ENCODE results near the gene RAB8B. TPM values are rescaled to one million over a fixed set of nuclear protein-coding genes. Genes with fewer than 3 reads are reported as not detected.

Gene RAB8B
- total and polyA plus RNA-seq, 10 of the 15 experiments (the other 5 are each of a cell fraction or from before 2014, with no cell fraction given), result 17.8 to 104 (median 65.1) TPM

DNA sequence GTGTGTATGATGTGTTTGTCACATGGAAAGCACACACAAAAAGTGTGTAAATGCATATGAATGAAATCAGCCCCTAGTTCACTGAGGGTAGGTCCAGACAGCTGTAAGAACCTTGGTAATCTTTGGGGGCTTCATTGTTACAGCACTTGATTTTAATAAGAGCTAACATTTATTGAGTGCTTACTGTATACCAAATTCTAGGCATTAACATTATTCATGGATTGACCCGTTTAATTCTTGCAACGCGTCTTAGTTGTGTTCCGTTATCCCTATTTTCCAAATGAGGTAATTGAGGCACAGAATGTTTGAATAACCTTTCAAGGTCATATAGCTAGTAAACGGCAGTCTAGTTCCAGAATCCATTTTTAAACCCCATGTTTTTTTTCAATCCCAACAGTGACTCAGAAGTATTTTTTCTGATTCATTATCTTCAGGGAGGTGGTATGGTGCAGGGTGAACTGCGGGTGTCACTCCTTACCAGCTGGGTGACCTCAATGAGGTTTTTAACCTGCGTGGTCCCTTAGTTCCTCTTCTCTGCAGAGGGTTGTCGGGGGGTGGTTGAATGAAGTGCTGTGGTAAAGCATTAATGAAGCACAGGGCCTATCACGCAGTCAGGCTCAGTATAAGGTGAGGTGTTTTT lies 14.2 kb downstream of the RAB8B start (continued):
- TF ChIP-seq, protein P1, sequence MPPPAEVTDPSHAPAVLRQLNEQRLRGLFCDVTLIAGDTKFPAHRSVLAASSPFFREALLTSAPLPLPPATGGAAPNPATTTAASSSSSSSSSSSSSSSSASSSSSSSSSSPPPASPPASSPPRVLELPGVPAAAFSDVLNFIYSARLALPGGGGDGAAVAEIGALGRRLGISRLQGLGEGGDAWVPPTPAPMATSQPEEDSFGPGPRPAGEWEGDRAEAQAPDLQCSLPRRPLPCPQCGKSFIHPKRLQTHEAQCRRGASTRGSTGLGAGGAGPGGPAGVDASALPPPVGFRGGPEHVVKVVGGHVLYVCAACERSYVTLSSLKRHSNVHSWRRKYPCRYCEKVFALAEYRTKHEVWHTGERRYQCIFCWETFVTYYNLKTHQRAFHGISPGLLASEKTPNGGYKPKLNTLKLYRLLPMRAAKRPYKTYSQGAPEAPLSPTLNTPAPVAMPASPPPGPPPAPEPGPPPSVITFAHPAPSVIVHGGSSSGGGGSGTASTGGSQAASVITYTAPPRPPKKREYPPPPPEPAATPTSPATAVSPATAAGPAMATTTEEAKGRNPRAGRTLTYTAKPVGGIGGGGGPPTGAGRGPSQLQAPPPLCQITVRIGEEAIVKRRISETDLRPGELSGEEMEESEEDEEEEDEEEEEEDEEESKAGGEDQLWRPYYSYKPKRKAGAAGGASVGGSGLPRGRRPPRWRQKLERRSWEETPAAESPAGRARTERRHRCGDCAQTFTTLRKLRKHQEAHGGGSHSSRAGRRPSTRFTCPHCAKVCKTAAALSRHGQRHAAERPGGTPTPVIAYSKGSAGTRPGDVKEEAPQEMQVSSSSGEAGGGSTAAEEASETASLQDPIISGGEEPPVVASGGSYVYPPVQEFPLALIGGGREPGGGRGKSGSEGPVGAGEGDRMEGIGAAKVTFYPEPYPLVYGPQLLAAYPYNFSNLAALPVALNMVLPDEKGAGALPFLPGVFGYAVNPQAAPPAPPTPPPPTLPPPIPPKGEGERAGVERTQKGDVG (CRISPR knock-in tag; IDR thresholded peaks at IDR 0.05), result no peak
- TF ChIP-seq TCF12 (IDR thresholded peaks at IDR 0.05; ENCODE audit: low read depth, low read length), result 0 out of 2 replicates have a peak, but pooled peaks have one; percentile 44
- no peak for TF ChIP-seq FOXM1 (IDR thresholded peaks at IDR 0.05; ENCODE audit: low read depth, low read length)
- no peak for TF ChIP-seq BRCA1 (IDR thresholded peaks at IDR 0.05; ENCODE audit: low read depth, low read length)
- TF ChIP-seq, protein P2, sequence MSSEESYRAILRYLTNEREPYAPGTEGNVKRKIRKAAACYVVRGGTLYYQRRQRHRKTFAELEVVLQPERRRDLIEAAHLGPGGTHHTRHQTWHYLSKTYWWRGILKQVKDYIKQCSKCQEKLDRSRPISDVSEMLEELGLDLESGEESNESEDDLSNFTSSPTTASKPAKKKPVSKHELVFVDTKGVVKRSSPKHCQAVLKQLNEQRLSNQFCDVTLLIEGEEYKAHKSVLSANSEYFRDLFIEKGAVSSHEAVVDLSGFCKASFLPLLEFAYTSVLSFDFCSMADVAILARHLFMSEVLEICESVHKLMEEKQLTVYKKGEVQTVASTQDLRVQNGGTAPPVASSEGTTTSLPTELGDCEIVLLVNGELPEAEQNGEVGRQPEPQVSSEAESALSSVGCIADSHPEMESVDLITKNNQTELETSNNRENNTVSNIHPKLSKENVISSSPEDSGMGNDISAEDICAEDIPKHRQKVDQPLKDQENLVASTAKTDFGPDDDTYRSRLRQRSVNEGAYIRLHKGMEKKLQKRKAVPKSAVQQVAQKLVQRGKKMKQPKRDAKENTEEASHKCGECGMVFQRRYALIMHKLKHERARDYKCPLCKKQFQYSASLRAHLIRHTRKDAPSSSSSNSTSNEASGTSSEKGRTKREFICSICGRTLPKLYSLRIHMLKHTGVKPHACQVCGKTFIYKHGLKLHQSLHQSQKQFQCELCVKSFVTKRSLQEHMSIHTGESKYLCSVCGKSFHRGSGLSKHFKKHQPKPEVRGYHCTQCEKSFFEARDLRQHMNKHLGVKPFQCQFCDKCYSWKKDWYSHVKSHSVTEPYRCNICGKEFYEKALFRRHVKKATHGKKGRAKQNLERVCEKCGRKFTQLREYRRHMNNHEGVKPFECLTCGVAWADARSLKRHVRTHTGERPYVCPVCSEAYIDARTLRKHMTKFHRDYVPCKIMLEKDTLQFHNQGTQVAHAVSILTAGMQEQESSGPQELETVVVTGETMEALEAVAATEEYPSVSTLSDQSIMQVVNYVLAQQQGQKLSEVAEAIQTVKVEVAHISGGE (CRISPR knock-in tag; IDR thresholded peaks at IDR 0.05), result no peak
- TF ChIP-seq NFYB (IDR thresholded peaks at IDR 0.05; ENCODE audit: insufficient read depth, low read depth, low read length), result no peak
- no peak for TF ChIP-seq NFXL1 (IDR thresholded peaks at IDR 0.05; ENCODE audit: borderline replicate concordance)
- TF ChIP-seq EED (IDR thresholded peaks at IDR 0.05; ENCODE audit: low read depth), result 0 out of 2 replicates have a peak, but pooled peaks have one; percentile 21
- TF ChIP-seq MXI1 (IDR thresholded peaks at IDR 0.05; ENCODE audit: low read depth, low read length), result no peak
- TF ChIP-seq ZBED1 (IDR thresholded peaks at IDR 0.05; ENCODE audit: borderline replicate concordance), result no peak
- TF ChIP-seq STAT1 (conservative IDR thresholded peaks at IDR 0.05), result no peak
- no peak for TF ChIP-seq TBL1XR1 (IDR thresholded peaks at IDR 0.05; ENCODE audit: low read depth, low read length)
- TF ChIP-seq POLR2AphosphoS2 (IDR thresholded peaks at IDR 0.05; ENCODE audit: low read depth, low read length), result no peak
- no peak for TF ChIP-seq NRF1 (conservative IDR thresholded peaks at IDR 0.05; ENCODE audit: low read depth, low read length)
- TF ChIP-seq RUNX3 (IDR thresholded peaks at IDR 0.05; ENCODE audit: low read length), result peak; percentile 83
- peak; percentile 47; the same call in 1 of the 2 replicates for TF ChIP-seq ESRRA (IDR thresholded peaks at IDR 0.05; ENCODE audit: low read length)
- no peak for TF ChIP-seq PAX5 (IDR thresholded peaks at IDR 0.05; ENCODE audit: borderline replicate concordance, low read depth, low read length)
- no peak for TF ChIP-seq EZH2 (IDR thresholded peaks at IDR 0.05; ENCODE audit: borderline replicate concordance, control insufficient read depth, low read depth, low read length)
- TF ChIP-seq ZNF622 (IDR thresholded peaks at IDR 0.05), result no peak
- no peak for TF ChIP-seq TARDBP (IDR thresholded peaks at IDR 0.05; ENCODE audit: borderline replicate concordance)
- 0 out of 2 replicates have a peak, but pooled peaks have one; percentile 33 for TF ChIP-seq ZNF24 (IDR thresholded peaks at IDR 0.05)
- TF ChIP-seq IKZF2 (IDR thresholded peaks at IDR 0.05), result peak; percentile 51 to 62; a peak in 3 of 4 replicates
- TF ChIP-seq, protein P3, sequence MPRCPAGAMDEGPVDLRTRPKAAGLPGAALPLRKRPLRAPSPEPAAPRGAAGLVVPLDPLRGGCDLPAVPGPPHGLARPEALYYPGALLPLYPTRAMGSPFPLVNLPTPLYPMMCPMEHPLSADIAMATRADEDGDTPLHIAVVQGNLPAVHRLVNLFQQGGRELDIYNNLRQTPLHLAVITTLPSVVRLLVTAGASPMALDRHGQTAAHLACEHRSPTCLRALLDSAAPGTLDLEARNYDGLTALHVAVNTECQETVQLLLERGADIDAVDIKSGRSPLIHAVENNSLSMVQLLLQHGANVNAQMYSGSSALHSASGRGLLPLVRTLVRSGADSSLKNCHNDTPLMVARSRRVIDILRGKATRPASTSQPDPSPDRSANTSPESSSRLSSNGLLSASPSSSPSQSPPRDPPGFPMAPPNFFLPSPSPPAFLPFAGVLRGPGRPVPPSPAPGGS (IDR thresholded peaks at IDR 0.05; ENCODE audit: borderline replicate concordance, insufficient read depth, low read depth, low read length, poor library complexity, severe bottlenecking), result no peak
- TF ChIP-seq IKZF1 (conservative IDR thresholded peaks at IDR 0.05), result peak; percentile 50

Measured in GM12878 (cell line).